K562 (cell line): ENCODE measurements around the gene USF2. TPM values are rescaled to one million over a fixed set of nuclear protein-coding genes. Genes with fewer than 3 reads are reported as not detected.
A peak's percentile ranks its signal among the peaks of the same experiment; 100 is the strongest.

ENCODE experiments used
- ATAC-seq: fragments of 200-7000 bp; cut with Tn5 transposase; 3 replicates; pipeline ENCODE4 v1.9.1; 2020; ENCODE audit warnings: moderate library complexity
- BruUV-seq: library from RNA; stranded (reverse); fragments of 400-500 nt; replicated peaks from 2 replicates; lab custom pipeline; 2021; lab: Mats Ljungman, UMichigan
- CTCF ChIA-PET: fragments of 300-600 bp; formaldehyde crosslinking; extraction: SDS; loops from one replicate; lab custom pipeline; 2021; ENCODE audit warnings: low intra/inter-chr PET ratio; lab: Yijun Ruan, JAX
- POLR2A ChIA-PET: fragments of 300-600, 350-650 bp; sonication (Branson Sonifier 250); formaldehyde crosslinking; extraction: SDS; loops from one replicate; lab custom pipeline; 2021; ENCODE audit warnings: antibody characterized with exemption, inconsistent platforms; lab: Yijun Ruan, JAX
- DNase-seq, 4 experiments: peaks; one replicate each; pipeline versions ENCODE4 v3.0.0 to v3.0.0-alpha.2; 2011 to 2018; ENCODE audit warnings: low spot score in 3 of 4, mixed read lengths in 3 of 4; ENCODE audit errors: extremely low read depth in 1 of 4
- FAIRE-seq: peaks from 2 replicates; lab custom pipeline; 2011; peaks lifted over from hg19 to GRCh38; lab: Jason Lieb, UNC
- H2AFZ ChIP-seq: 2 replicates; pipeline ENCODE4 v1.6.0; 2011; ENCODE audit warnings: low read depth, low read length, control low read depth, inconsistent platforms
- H3K27ac ChIP-seq: fragments of 200-600 bp; 3 replicates; pipeline ENCODE4 v1.8.0; 2011; ENCODE audit warnings: low read depth, mild to moderate bottlenecking, control low read depth, inconsistent platforms, low read length, moderate library complexity, mixed read lengths; ENCODE audit errors: extremely low read depth
- H3K27me3 ChIP-seq, 2 experiments: fragments of 300-600 bp in 1 of 2; 2 replicates in 1 of 2; 3 replicates in 1 of 2; pipeline versions ENCODE4 v1.6.0 to v1.8.0; 2011; ENCODE audit warnings: inconsistent platforms in 2 of 2, low read length in 2 of 2, mild to moderate bottlenecking in 1 of 2, mixed read lengths in 1 of 2, moderate library complexity in 1 of 2; ENCODE audit not compliant: control insufficient read depth in 2 of 2, insufficient read depth in 2 of 2
- H3K36me3 ChIP-seq: fragments of 300-600 bp; 3 replicates; pipeline ENCODE4 v1.8.0; 2011; ENCODE audit warnings: mild to moderate bottlenecking, low read length, inconsistent platforms; ENCODE audit not compliant: control insufficient read depth, insufficient read depth
- H3K4me1 ChIP-seq, 2 experiments: fragments of 200-600 bp in 1 of 2; replicated peaks in 1 of 2; 2 replicates in 1 of 2; 3 replicates in 1 of 2; pipeline versions ENCODE4 v1.5.1 to v1.8.0; 2011; ENCODE audit warnings: inconsistent platforms in 2 of 2, low read length in 2 of 2, mild to moderate bottlenecking in 1 of 2, mixed read lengths in 1 of 2, moderate library complexity in 1 of 2; ENCODE audit not compliant: control insufficient read depth in 2 of 2, insufficient read depth in 2 of 2
- H3K4me2 ChIP-seq: 2 replicates; pipeline ENCODE4 v1.6.1; 2011; ENCODE audit warnings: low read length, control low read depth, inconsistent platforms, mixed read lengths; ENCODE audit not compliant: insufficient read depth
- H3K4me3 ChIP-seq: fragments of 200-600 bp; sonication (generic), shearing (Covaris generic); 2 replicates; pipeline ENCODE4 v1.5.1; 2016; ENCODE audit warnings: control low read depth, inconsistent platforms
- H3K79me2 ChIP-seq: fragments of 200-600 bp; 3 replicates; pipeline ENCODE4 v1.8.0; 2011; ENCODE audit warnings: low read length, inconsistent platforms; ENCODE audit not compliant: control insufficient read depth, insufficient read depth
- H3K9ac ChIP-seq, 2 experiments: 2 replicates each; pipeline versions ENCODE4 v1.6.0 to v1.6.1; 2011; ENCODE audit warnings: low read depth in 2 of 2, low read length in 2 of 2, control low read depth in 1 of 2, inconsistent platforms in 1 of 2, mild to moderate bottlenecking in 1 of 2, mixed read lengths in 1 of 2; ENCODE audit not compliant: insufficient read depth in 1 of 2
- H3K9me1 ChIP-seq: one replicate; pipeline ENCODE4 v1.6.0; 2011; ENCODE audit warnings: inconsistent platforms, mild to moderate bottlenecking, low read length, moderate library complexity; ENCODE audit not compliant: control insufficient read depth, insufficient read depth
- H3K9me3 ChIP-seq: replicated peaks from 2 replicates; pipeline ENCODE4 v1.5.1; 2011; ENCODE audit warnings: low read depth, low read length, inconsistent platforms; ENCODE audit not compliant: control insufficient read depth, insufficient read depth
- H4K20me1 ChIP-seq: replicated peaks from 2 replicates; pipeline ENCODE4 v1.6.1; 2011; ENCODE audit warnings: low read length, inconsistent platforms, mixed read lengths; ENCODE audit not compliant: control insufficient read depth, insufficient read depth
- ELF2 ChIP-seq: fragments of 250-450 bp; sonication (Bioruptor Pico); IDR thresholded peaks from 2 replicates; pipeline ENCODE4 v1.5.0; 2021; ENCODE audit warnings: mild to moderate bottlenecking
- KLF6 ChIP-seq: fragments of 250-450 bp; sonication (Bioruptor Pico); IDR thresholded peaks from 2 replicates; pipeline ENCODE4 v1.4.0; 2020; ENCODE audit warnings: mild to moderate bottlenecking, moderate library complexity, borderline replicate concordance
- POLR2A ChIP-seq: fragments of 450-650 bp; conservative IDR thresholded peaks from 2 replicates; pipeline ENCODE4 v1.6.1; 2016
- PTBP1 ChIP-seq: fragments of 200-400 bp; formaldehyde crosslinking; IDR thresholded peaks from 2 replicates; pipeline ENCODE4 v1.6.1; 2017; ENCODE audit warnings: low read depth, low read length
- SMARCE1 ChIP-seq: fragments of 450-650 bp; IDR thresholded peaks from 2 replicates; pipeline ENCODE4 v1.7.1; 2016; ENCODE audit warnings: mild to moderate bottlenecking
- ZNF583 ChIP-seq: fragments of 250-450 bp; sonication (Bioruptor Pico); IDR thresholded peaks from 2 replicates; pipeline ENCODE4 v1.4.0; 2020
- WGBS: fragments of 100-300 bp; shearing (Covaris generic); methylation state at CpG from one replicate; pipeline ENCODE4 v1.1.6; 2016; ENCODE audit warnings: low coverage, mixed read lengths; ENCODE audit not compliant: insufficient coverage; ENCODE audit errors: missing lambda C conversion rate; 5-methylcytosine and 5-hydroxymethylcytosine counted together
- in situ Hi-C: fragments of 300-500 bp; cut with MboI; formaldehyde crosslinking; loops from 4 replicates; pipeline ENCODE4 v1.15.0; 2018; ENCODE audit warnings: inconsistent platforms, mixed read lengths
- intact Hi-C: fragments of 100-400 bp; cut with micrococcal nuclease; formaldehyde crosslinking; loops from 2 replicates; pipeline ENCODE4 v1.14.2; 2022
- polyA plus RNA-seq, 8 experiments: library from polyadenylated mRNA; depleted of rRNA in 4 of 8; stranded (reverse) in 5 of 8; unstranded in 3 of 8; fragments of >200 nt; fragmentation: Nextera tagmentation in 2 of 8; fragmentation: Illumina TruSeq in 1 of 8; extraction: Ambion mirVana in 2 of 8; extraction: Trizol in 1 of 8; gene quantifications; 2 replicates each; pipeline versions ENCODE4 v1.2.1 to v1.2.3, GENCODE V29; 2011 to 2014; ENCODE audit warnings: inconsistent platforms in 1 of 8, missing spikeins in 1 of 8
- total RNA-seq, 7 experiments: library from RNA; depleted of rRNA in 6 of 7; stranded (reverse); fragments of >200 nt in 6 of 7; fragmentation: Illumina TruSeq in 2 of 7; extraction: Trizol in 2 of 7; gene quantifications; 2 replicates each; pipeline versions ENCODE4 v1.2.1 to v1.2.3, GENCODE V29; 2011 to 2021; ENCODE audit warnings: low replicate concordance in 1 of 7

USF2 gene
- total and polyA plus RNA-seq, 9 of the 15 experiments (the other 6 are each of a cell fraction or from before 2014, with no cell fraction given), result 0.27 to 93.7 (median 58.4) TPM

DNA sequence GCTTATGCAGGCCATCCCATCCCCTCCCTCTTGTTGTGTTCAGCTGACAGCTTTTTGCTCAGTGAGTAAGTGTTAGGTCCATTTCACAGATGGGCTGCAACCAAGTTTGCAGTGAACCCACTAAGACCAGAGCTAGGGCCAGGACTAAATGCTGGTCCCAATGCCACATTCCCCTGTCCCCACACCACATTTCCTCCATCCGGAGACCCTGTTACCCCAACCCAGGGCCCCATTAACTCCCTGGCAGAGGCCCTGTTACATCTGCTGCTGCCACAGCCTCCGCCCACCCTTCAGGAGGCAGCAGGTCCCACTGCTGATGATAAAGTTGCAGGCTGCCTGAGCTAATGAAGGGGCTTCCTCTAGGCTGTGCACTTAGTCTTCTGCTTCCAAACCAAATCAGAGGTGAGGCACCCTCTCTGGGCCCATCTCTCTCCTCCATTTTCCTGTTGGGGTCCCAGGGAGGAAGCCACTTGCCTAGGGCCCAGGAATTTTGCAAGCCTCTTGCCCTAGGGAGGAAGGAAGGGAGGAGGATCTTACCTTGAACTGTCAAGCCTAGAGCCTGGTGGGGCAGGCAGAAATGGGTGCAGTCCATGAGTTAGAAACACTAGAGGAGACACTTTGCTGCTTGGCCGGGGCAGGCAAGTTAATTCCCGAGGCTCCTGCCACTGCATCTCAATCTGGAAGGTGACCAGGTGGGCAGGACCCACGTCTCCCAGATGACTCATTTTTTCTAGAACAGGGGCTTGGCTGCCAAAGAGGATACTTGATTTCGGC lies 3.4 kb upstream of the USF2 start:
- TF ChIP-seq POLR2A (peak; percentile 24; the same call in 1 of the 2 replicates), PTBP1 (0 out of 2 replicates have a peak, but pooled peaks have one; percentile 18), ZNF583 (CRISPR knock-in tag) (no peak), SMARCE1 (no peak), KLF6 (CRISPR knock-in tag) (no peak), ELF2 (CRISPR knock-in tag) (peak; percentile 60; the same call in 1 of the 2 replicates)
- no peak overlapping the region for H2AFZ ChIP-seq
- H3K9ac ChIP-seq, result peak overlapping the region in 1 of 2 experiments; percentile 36; a peak in 1 of 4 replicates
- no peak for ATAC-seq
- no peak for DNase-seq
- BruUV-seq, result no TSS peak
- H3K27me3 ChIP-seq, result no peaks in the 10 kb centered on the region
- H3K9me3 ChIP-seq, result no peaks in the 10 kb centered on the region
- 66% methylated on average over 6 of the region's 6 CpGs for WGBS
- H3K27ac ChIP-seq, result no peak overlapping the region; the same call in 1 of the 3 replicates
- H3K4me3 ChIP-seq, result no peak overlapping the region
- intact Hi-C loops, result loop anchor here (5.0 kb wide), 2 partner anchors 108 to 123 kb away; partner anchors contain the start of gene FXYD7
- no peak overlapping the region for H3K4me2 ChIP-seq
- H3K4me1 ChIP-seq, result peaks cover 15 to 42% of the 10 kb centered on the region in 2 experiments
- FAIRE-seq, result no peak
- H3K79me2 ChIP-seq, result peaks cover 23% of the 10 kb centered on the region
- in situ Hi-C loops, result no loop called here
- H3K36me3 ChIP-seq, result peaks cover 78% of the 10 kb centered on the region
- ChIA-PET POLR2A (interaction anchor here (0.5 to 3.7 kb wide), 9 partner anchors 10 to 1067 kb away, joined by 3 to 31 read pairs (median 3); no protein-coding TSS in a partner anchor), CTCF (no interaction called here)
- no peaks in the 10 kb centered on the region for H3K9me1 ChIP-seq
- H4K20me1 ChIP-seq, result no peaks in the 10 kb centered on the region
